H7 (cell line): Measurements from ENCODE around the gene IRF2BP1. TPM values are rescaled to one million over a fixed set of nuclear protein-coding genes. Genes with fewer than 3 reads are reported as not detected.
A peak's percentile ranks its signal among the peaks of the same experiment; 100 is the strongest.

Experiments used
- DNase-seq: peaks from one replicate; pipeline ENCODE4 v3.0.0; 2012
- H3K27me3 ChIP-seq: 2 replicates; pipeline ENCODE4 v1.6.0; 2011; ENCODE audit warnings: mild to moderate bottlenecking, low read length; ENCODE audit not compliant: control insufficient read depth, insufficient read depth
- H3K36me3 ChIP-seq: replicated peaks from 2 replicates; pipeline ENCODE4 v1.5.1; 2011; ENCODE audit warnings: low read length; ENCODE audit not compliant: control insufficient read depth, insufficient read depth
- H3K4me3 ChIP-seq: 2 replicates; pipeline ENCODE4 v1.5.1; 2011; ENCODE audit warnings: low read depth, mild to moderate bottlenecking, control low read depth, low read length, moderate library complexity; ENCODE audit not compliant: insufficient read depth
- total RNA-seq: library from RNA; depleted of rRNA; stranded (reverse); fragments of >200 nt; shearing (Covaris generic); gene quantifications from 2 replicates; pipeline ENCODE4 v1.2.3, GENCODE V29; 2014

The IRF2BP1 gene
- total RNA-seq, 1 experiment from 2014 or later, result 45.2 TPM

DNA sequence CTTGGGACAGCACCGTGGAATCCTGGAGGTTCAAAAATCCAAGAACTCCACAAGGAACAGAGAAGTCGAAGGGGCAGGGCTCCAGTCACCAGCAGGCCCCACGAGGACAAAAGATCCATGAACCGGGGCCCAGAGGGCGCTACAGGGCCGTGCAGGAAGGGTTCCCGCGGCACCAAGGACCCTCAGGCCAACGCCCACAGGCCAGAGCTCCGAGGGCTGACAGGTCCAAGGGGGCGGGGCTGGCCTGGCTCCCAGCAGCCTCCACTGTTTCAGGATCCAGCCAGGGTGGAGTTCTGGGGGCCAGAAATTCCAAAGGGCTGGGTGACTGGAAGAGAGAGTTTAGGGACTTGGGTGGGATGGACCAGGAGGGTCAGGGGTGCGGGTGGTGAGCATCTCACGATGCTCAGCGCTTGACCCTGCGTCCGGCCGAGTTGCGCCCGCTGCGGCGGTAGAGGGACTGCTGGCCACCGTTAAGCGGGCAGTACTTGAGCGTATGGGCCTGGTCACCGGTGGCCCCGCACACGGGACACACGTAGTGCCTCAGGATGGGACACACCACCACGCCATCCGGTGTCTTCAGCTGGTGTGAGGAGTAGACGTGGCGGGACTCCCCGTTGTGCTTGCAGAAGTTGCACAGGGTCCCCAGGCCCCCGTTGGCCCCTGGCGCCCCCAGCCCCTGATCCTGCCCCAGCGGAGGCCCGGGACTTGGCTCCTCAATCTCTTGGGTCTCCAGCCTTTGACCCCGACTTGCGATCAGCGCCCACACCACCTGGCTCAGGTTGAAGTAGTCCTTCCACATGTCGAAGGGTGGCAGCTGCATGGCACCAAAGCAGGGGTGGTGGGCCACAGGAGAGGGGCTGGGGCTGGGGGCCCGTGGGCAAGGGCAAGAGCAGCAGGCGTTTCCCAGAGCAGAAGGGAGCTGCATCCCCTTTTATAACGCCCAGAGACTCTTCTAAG is 28.2 kb upstream of the IRF2BP1 start, which contains the start of gene NANOS2:
Gene NANOS2 (minus strand): TSS at position 905 of the 957 bp plus-strand sequence. CDS start 85 bp downstream, at position 820.
- no peaks in the 10 kb centered on the region for H3K36me3 ChIP-seq
- DNase-seq, result peak; percentile 91
- no peak within 1 kb of the TSS for H3K4me3 ChIP-seq
- H3K27me3 ChIP-seq, result peaks cover 1% of the 10 kb centered on the region; the same call in 1 of the 2 replicates

- Histone ChIP-seq H3K4me3 (no peak overlapping the region), H3K36me3 (no peaks in the 10 kb centered on the region), H3K27me3 (peaks cover 1% of the 10 kb centered on the region; the same call in 1 of the 2 replicates)
- no peak for DNase-seq
Observed at GRCh38 chr19:45911291-45911690, 25.4 kb upstream of the IRF2BP1 start.

GRCh38 chr19:45908956-45909355 is 23.0 kb upstream of the IRF2BP1 start:
- Histone ChIP-seq H3K36me3 (no peaks in the 10 kb centered on the region), H3K27me3 (peaks cover 1% of the 10 kb centered on the region; the same call in 1 of the 2 replicates), H3K4me3 (no peak overlapping the region)
- DNase-seq, result no peak

DNA sequence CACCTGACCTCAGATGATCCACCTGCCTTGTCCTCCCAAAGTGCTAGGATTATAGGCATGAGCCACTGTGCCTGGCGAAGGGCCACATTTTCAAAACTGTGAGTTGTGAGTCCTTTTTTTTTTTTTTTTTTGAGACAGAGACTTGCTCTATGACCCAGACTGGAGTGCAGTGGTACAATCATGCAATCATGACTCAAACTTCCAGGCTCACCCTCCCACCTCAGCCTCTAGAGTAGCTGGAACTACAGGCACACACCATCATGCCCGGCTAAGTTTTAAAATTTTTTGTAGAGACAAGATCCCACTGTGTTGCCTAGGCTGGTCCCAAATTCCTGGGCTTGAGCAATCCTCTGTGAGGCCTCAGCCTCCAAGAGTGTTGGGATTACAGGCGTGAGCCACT is 20.3 kb upstream of the IRF2BP1 start:
- peaks cover 8% of the 10 kb centered on the region for H3K27me3 ChIP-seq
- no peak for DNase-seq
- H3K36me3 ChIP-seq, result no peaks in the 10 kb centered on the region
- H3K4me3 ChIP-seq, result no peak overlapping the region

- Histone ChIP-seq H3K36me3 (no peaks in the 10 kb centered on the region), H3K27me3 (peaks cover 15% of the 10 kb centered on the region), H3K4me3 (no peak overlapping the region)
- no peak for DNase-seq
Observed at GRCh38 chr19:45905011-45905410, 19.1 kb upstream of the IRF2BP1 start.

GRCh38 chr19:45902651-45903625 is 17.0 kb upstream of the IRF2BP1 start:
- H3K4me3 ChIP-seq, result peak overlapping the region; percentile 80
- peaks cover 15% of the 10 kb centered on the region for H3K27me3 ChIP-seq
- DNase-seq, result peak; percentile 100
- H3K36me3 ChIP-seq, result no peaks in the 10 kb centered on the region; the same call in 1 of the 2 replicates

DNA sequence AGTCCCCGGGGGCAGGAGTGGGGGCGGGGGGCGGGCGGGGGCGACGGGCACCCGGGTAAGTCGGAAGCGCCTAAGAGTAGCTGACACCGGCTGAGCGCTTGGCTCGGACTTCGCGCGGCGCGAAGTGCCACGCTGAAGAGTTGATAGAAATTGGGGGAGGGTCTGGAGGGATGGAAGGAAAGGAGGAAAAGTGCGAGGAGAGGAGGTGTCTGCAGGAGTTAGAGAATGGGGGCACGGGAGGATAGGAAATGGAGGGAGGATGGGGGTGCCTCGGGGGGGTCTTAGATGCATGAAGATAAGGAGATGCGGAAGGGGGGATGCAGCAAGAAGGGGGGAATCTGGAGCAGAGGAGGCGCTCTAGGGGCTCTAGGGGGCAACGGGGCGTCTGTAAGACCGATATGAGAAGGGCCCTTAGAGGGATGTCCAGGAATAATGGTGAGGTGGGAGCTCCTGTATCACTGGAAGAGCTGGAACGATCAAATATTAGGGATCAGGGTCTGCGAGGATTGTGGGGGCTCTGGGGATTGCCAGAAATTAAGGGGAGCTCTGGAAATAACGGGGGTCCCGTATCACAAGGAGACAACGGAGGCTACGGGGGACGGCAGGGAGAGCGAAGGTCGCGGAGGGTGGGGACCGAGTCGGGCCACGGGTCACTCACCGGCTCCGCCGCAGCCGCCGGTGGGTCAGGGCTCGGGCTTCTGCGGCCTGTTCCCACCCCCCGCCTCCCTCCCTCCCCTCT is 16.1 kb upstream of the IRF2BP1 start, which contains the start of gene MYPOP:
Gene MYPOP (minus strand): TSS at position 702 of the 739 bp plus-strand sequence. CDS start 840 bp downstream, outside the sequence.
- peak; percentile 74 for DNase-seq
- Histone ChIP-seq H3K36me3 (no peaks in the 10 kb centered on the region; the same call in 1 of the 2 replicates), H3K27me3 (peaks cover 15% of the 10 kb centered on the region), H3K4me3 (peak within 1 kb of the TSS; percentile 80)

GRCh38 chr19:45901432-45901911 is 15.5 kb upstream of the IRF2BP1 start:
- DNase-seq, result peak; percentile 81
- Histone ChIP-seq H3K27me3 (peaks cover 15% of the 10 kb centered on the region), H3K36me3 (no peaks in the 10 kb centered on the region; the same call in 1 of the 2 replicates), H3K4me3 (peak overlapping the region; percentile 50)

- Histone ChIP-seq H3K36me3 (no peaks in the 10 kb centered on the region; the same call in 1 of the 2 replicates), H3K4me3 (peak overlapping the region; percentile 50), H3K27me3 (peaks cover 15% of the 10 kb centered on the region)
- peak; percentile 73 for DNase-seq
Observed at GRCh38 chr19:45900738-45901431, 14.9 kb upstream of the IRF2BP1 start.

- DNase-seq, result no peak
- no peak overlapping the region for H3K4me3 ChIP-seq
Observed at GRCh38 chr19:45899919-45900589, 14.1 kb upstream of the IRF2BP1 start.

DNA sequence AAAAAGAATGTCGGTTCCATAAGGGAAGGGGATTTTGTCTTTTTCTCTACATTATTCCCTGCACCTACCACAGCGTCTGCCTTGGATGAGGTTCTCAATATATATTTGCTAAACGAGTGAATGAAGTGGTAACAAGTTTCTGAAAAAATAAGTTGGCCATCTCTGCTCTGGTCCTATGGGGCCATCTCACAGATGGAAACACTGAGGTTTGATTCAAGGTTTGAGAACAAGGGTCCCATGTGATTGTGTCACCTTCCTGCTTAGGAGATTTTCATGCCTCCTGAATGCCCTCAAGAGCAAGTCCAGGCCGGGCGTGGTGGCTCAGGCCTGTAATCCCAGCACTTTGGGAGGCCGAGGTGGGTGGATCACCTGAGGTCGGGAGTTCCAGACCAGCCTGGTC is 13.3 kb upstream of the IRF2BP1 start:
- DNase-seq, result no peak
- peaks cover 15% of the 10 kb centered on the region for H3K27me3 ChIP-seq
- no peak overlapping the region for H3K4me3 ChIP-seq
- no peaks in the 10 kb centered on the region; the same call in 1 of the 2 replicates for H3K36me3 ChIP-seq

More at GRCh38 chr19:45899919-45900589, 14.1 kb upstream of the IRF2BP1 start:
- no peaks in the 10 kb centered on the region; the same call in 1 of the 2 replicates for H3K36me3 ChIP-seq
- peaks cover 15% of the 10 kb centered on the region for H3K27me3 ChIP-seq

DNA sequence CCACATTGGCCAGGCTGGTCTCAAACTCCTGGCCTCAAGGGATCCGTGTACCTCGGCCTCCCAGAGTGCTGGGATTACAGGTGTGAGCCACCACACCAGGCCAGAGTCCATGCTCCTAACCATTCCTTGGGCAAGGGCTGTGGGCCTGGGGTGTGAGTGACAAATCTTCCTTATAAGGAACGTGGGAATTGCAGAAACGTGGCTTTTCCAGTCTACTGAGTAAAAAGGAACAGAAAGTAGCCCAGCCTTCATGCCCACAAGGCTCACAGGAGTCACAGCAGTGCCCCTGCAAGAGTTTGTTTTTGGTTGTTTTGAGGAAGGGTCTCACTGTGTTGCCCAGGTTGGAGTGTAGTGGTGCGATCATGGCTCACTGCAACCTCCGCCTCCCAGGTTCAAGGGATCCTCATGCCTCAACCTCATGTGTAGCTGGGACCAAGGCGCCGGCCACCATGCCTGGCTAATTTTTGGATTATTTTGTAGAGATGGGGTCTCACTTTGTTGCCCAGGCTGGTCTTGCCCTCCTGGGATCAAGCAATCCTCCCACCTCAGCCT is 11.4 kb upstream of the IRF2BP1 start:
- no peak overlapping the region for H3K4me3 ChIP-seq
- no peak for DNase-seq
- peaks cover 15% of the 10 kb centered on the region for H3K27me3 ChIP-seq
- H3K36me3 ChIP-seq, result no peaks in the 10 kb centered on the region; the same call in 1 of the 2 replicates
